Effector memory CD8-positive, alpha-beta T cell (primary cell): ENCODE results near the gene LIPT2.
"Not testable (repeated sequence)": the region's sequence is repeated elsewhere in the genome, so short reads cannot be mapped to it uniquely, and the experiment has no call there.

Experiments used
- ATAC-seq: fragments of 150-1000 bp; cut with Tn5 transposase; replicated peaks from 2 replicates; pipeline ENCODE4 v1.10.0; 2021; ENCODE audit warnings: mild to moderate bottlenecking, moderate library complexity
- DNase-seq, 3 experiments: peaks; one replicate each; pipeline ENCODE4 v3.0.0; 2021
- H3K27ac Mint-ChIP-seq, 2 donors: one replicate each; pipeline ENCODE4 v1.8.0; 2022; ENCODE audit warnings: mild to moderate bottlenecking in 2 of 2, mixed read lengths in 2 of 2, moderate library complexity in 2 of 2
- H3K27me3 Mint-ChIP-seq, 2 donors: one replicate each; pipeline ENCODE4 v1.8.0; 2022; ENCODE audit warnings: mixed read lengths in 2 of 2
- H3K36me3 Mint-ChIP-seq: one replicate; pipeline ENCODE4 v1.8.0; 2022; ENCODE audit warnings: mild to moderate bottlenecking, moderate library complexity, mixed read lengths; ENCODE audit not compliant: insufficient read depth
- H3K4me1 Mint-ChIP-seq, 2 donors: one replicate each; pipeline ENCODE4 v1.8.0; 2022; ENCODE audit warnings: low read depth in 2 of 2, mixed read lengths in 2 of 2
- H3K4me3 Mint-ChIP-seq, 2 donors: one replicate each; pipeline ENCODE4 v1.8.0; 2022; ENCODE audit warnings: mild to moderate bottlenecking in 2 of 2, mixed read lengths in 2 of 2, moderate library complexity in 2 of 2
- H3K9me3 Mint-ChIP-seq, 2 donors: one replicate each; pipeline ENCODE4 v1.8.0; 2022; ENCODE audit warnings: mixed read lengths in 2 of 2

Gene LIPT2

DNA sequence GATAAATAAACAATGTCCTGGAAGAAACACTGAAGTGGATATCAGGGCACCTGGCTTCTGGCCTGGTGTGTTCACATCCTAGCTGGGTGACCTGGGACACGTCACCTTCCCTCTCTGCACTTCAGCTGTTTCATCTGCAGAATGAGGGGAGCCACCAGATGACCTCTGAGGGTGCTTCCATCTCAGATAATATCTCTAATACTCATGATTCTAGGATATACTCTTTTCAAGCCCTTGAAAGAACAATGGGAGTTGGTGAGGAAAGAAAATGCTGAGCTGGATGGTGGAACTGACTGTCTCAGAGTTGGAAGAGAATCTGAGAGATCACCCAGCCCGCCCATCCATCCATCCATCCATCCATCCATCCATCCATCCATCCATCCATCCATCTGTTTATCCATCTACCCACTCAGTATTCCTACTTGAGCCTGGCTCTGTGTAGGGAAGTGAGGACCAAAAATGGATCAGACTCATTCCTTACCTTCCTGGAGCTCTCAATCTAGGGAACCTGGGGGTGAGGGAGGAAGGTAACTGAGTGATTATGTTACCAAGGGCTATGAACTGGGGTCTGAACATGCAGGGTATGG, 28.2 kb upstream of the LIPT2 start:
- H3K4me1 Mint-ChIP-seq: no peaks in the 10 kb centered on the region
- H3K27me3 Mint-ChIP-seq: peaks cover 29 to 38% of the 10 kb centered on the region in 2 donors
- no peaks in the 10 kb centered on the region for H3K9me3 Mint-ChIP-seq
- no peak overlapping the region for H3K27ac Mint-ChIP-seq
- ATAC-seq (no peak), DNase-seq (no peak)
- H3K36me3 Mint-ChIP-seq: no peaks in the 10 kb centered on the region
- no peak overlapping the region for H3K4me3 Mint-ChIP-seq

DNA sequence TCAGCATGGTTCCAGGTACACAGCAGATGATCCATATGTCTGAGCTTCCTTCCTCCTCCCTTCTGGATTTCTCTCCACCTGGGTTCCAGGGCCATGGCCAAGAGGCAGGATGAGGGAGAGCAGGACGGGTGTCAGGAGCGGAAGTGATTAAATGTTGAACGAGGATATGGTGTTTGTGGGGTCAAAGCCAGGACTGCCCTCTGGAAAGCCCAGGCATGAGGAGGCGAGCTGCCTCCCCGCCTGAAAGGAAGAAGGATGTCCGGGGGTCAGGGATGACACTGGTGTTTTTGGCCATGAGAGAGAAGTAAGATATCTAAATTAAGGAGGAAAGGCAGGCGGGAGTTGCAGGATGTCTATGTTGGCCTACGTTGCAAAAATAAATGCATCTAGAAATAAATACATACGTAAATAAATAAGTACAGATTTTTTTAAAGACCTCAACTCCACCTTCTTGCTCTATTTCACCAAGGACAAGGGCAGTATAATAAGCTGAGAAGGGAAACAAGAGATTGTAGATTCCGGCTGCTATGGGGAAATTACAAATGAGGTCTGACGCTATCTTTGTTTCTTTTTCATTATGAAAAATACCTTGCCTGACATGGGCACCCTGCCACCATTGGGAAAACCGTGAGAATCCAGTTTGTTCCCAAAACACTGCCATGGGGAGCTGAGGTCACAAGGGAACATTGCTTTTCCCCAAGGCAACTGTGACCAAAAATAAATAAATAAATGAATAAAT, 27.6 kb upstream of the LIPT2 start:
- H3K36me3 Mint-ChIP-seq: no peaks in the 10 kb centered on the region
- no peaks in the 10 kb centered on the region for H3K9me3 Mint-ChIP-seq
- DNase-seq: no peak
- no peak overlapping the region for H3K27ac Mint-ChIP-seq
- H3K4me3 Mint-ChIP-seq: no peak overlapping the region
- H3K27me3 Mint-ChIP-seq: peaks cover 29 to 38% of the 10 kb centered on the region in 2 donors
- no peaks in the 10 kb centered on the region for H3K4me1 Mint-ChIP-seq
- no peak for ATAC-seq

DNA sequence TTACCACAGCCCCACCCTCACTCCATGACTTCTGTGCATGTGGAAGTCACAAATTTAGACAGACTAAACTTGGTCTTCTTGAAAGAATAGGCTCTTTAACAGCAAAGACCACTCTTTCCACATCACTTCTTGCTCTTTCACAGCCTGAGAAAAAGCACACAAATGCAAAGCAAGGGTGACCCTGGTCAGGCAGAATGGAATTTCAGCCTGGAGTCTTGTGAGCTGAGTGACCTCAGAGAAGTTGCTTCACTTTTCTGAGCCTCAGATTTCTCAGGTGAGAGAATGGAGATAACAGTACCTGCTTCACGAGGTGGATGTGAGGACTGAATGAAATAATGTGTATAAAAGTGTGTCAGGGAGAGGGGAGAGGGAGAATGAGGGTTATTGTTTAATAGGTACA, 26.8 kb upstream of the LIPT2 start:
- H3K27ac Mint-ChIP-seq: no peak overlapping the region
- ATAC-seq (no peak), DNase-seq (no peak)
- no peak overlapping the region for H3K4me3 Mint-ChIP-seq
- no peaks in the 10 kb centered on the region for H3K36me3 Mint-ChIP-seq
- H3K27me3 Mint-ChIP-seq: peaks cover 29 to 38% of the 10 kb centered on the region in 2 donors
- no peaks in the 10 kb centered on the region for H3K4me1 Mint-ChIP-seq
- H3K9me3 Mint-ChIP-seq: no peaks in the 10 kb centered on the region

- H3K27ac Mint-ChIP-seq: no peak overlapping the region
- H3K4me1 Mint-ChIP-seq: no peaks in the 10 kb centered on the region
- no peak for DNase-seq
Measured at GRCh38 chr11:74519710-74520109, 26.2 kb upstream of the LIPT2 start.

GRCh38 chr11:74517592-74517991, 24.1 kb upstream of the LIPT2 start:
- not testable (repeated sequence) for DNase-seq, H3K4me1 Mint-ChIP-seq, H3K27ac Mint-ChIP-seq, H3K36me3 Mint-ChIP-seq, H3K9me3 Mint-ChIP-seq, ATAC-seq, H3K4me3 Mint-ChIP-seq
- peaks cover 29 to 34% of the 10 kb centered on the region in 2 donors for H3K27me3 Mint-ChIP-seq

More at GRCh38 chr11:74519710-74520109, 26.2 kb upstream of the LIPT2 start:
- Mint-ChIP-seq H3K27me3 (peaks cover 27 to 36% of the 10 kb centered on the region in 2 donors), H3K36me3 (no peaks in the 10 kb centered on the region), H3K4me3 (no peak overlapping the region), H3K9me3 (no peaks in the 10 kb centered on the region)
- no peak for ATAC-seq

DNA sequence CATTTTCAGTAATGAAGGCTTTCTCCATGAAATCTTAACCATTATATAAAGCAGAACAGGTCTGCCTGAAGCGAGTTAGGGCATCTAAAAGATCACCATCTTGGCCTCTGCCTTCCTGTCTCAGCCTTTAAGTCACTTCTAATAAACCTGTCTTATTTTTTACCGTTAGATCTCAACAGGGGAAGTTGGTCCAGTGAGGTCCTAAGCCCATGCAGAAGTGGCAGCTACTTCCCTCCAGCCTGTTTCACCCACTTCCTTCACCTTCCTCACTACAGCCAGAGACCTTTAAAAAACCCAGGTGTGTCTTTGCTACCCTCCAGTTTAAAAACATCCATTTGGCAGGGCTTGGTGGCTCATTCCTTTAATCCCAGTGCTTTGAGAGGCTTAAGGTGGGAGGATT, 14.1 kb upstream of the LIPT2 start:
- Mint-ChIP-seq H3K4me1 (no peaks in the 10 kb centered on the region), H3K27me3 (peaks cover 20 to 42% of the 10 kb centered on the region in 2 donors), H3K9me3 (no peaks in the 10 kb centered on the region), H3K27ac (no peak overlapping the region), H3K4me3 (no peak overlapping the region), H3K36me3 (no peaks in the 10 kb centered on the region)
- ATAC-seq (no peak), DNase-seq (no peak)

DNA sequence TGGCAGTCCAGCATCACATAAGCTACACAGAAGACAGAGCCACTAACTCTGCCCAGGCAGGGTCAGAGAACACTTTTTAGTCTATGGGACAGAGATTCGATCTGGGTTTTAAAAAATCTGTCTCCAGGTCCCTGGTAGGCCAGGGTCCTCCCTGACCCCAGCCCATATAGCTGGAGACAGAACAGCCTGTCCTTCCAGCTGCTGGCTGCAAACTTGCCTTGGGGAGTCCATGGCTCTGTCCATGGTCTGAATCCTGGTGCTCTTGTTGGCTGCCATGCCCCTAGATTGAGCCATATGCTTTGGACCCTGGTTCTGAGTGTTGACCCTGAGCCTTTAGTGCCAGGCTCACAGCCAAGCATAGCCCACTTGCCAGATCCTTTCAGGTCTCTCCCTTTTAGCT, 13.3 kb upstream of the LIPT2 start:
- H3K27me3 Mint-ChIP-seq: peaks cover 13 to 34% of the 10 kb centered on the region in 2 donors
- no peaks in the 10 kb centered on the region for H3K4me1 Mint-ChIP-seq
- H3K27ac Mint-ChIP-seq: no peak overlapping the region
- ATAC-seq (no peak), DNase-seq (no peak)
- H3K9me3 Mint-ChIP-seq: no peaks in the 10 kb centered on the region
- H3K36me3 Mint-ChIP-seq: no peaks in the 10 kb centered on the region
- no peak overlapping the region for H3K4me3 Mint-ChIP-seq

- no peak for DNase-seq
- Mint-ChIP-seq H3K27me3 (peaks cover 13 to 25% of the 10 kb centered on the region in 2 donors), H3K9me3 (no peaks in the 10 kb centered on the region), H3K27ac (no peak overlapping the region), H3K4me3 (no peak overlapping the region), H3K4me1 (no peaks in the 10 kb centered on the region), H3K36me3 (no peaks in the 10 kb centered on the region)
- no peak for ATAC-seq
Measured at GRCh38 chr11:74505911-74506310, 12.4 kb upstream of the LIPT2 start.

GRCh38 chr11:74504100-74504691, 10.7 kb upstream of the LIPT2 start:
- no peak overlapping the region for H3K4me3 Mint-ChIP-seq
- no peaks in the 10 kb centered on the region for H3K9me3 Mint-ChIP-seq
- no peaks in the 10 kb centered on the region for H3K36me3 Mint-ChIP-seq
- DNase-seq: no peak
- ATAC-seq: no peak
- peaks cover 12 to 18% of the 10 kb centered on the region in 2 donors for H3K27me3 Mint-ChIP-seq
- no peak overlapping the region for H3K27ac Mint-ChIP-seq
- no peaks in the 10 kb centered on the region for H3K4me1 Mint-ChIP-seq

GRCh38 chr11:74494916-74495315, 1.4 kb upstream of the LIPT2 start:
- H3K27me3 Mint-ChIP-seq: peaks cover 0 to 1% of the 10 kb centered on the region in 2 donors
- peaks cover 5% of the 10 kb centered on the region for H3K36me3 Mint-ChIP-seq
- no peak overlapping the region for H3K27ac Mint-ChIP-seq
- no peaks in the 10 kb centered on the region for H3K9me3 Mint-ChIP-seq
- DNase-seq: no peak
- H3K4me1 Mint-ChIP-seq: peaks cover 11% of the 10 kb centered on the region in 2 donors
- ATAC-seq: no peak
- no peak overlapping the region for H3K4me3 Mint-ChIP-seq

- peaks cover 5% of the 10 kb centered on the region for H3K36me3 Mint-ChIP-seq
- H3K4me3 Mint-ChIP-seq: peak overlapping the region; percentile 83
- no peaks in the 10 kb centered on the region for H3K9me3 Mint-ChIP-seq
- H3K4me1 Mint-ChIP-seq: peaks cover 11% of the 10 kb centered on the region in 2 donors
- no peaks in the 10 kb centered on the region for H3K27me3 Mint-ChIP-seq
- DNase-seq: no peak
- H3K27ac Mint-ChIP-seq: peak overlapping the region; percentile 49 to 59
- ATAC-seq: no peak
Measured at GRCh38 chr11:74493791-74494630, 487 bp upstream of the LIPT2 start.

DNA sequence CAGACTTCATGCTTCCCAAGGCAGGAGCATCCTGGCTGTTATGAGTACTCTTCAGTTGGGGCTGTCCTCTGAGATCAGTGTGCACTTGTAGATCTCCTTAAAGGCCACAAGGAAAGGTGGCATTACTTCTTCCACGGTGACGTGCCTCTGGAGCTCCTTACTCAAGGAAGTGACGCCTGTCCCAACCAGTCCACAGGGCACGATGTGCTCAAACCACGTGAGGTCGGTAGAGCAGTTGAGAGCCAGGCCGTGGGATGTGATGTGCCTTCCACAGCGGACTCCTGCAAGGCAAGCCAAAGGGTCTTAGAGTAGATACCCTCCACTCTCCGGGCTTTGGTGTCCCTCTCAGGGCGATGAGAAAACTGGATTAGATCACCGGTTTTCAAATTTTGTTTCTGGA, 1.4 kb downstream of the LIPT2 start:
- no peak for DNase-seq
- Mint-ChIP-seq H3K27me3 (no peaks in the 10 kb centered on the region), H3K36me3 (peaks cover 5% of the 10 kb centered on the region), H3K27ac (no peak overlapping the region), H3K4me1 (peaks cover 11 to 15% of the 10 kb centered on the region in 2 donors), H3K4me3 (peak overlapping the region; percentile 28 to 83), H3K9me3 (no peaks in the 10 kb centered on the region)
- no peak for ATAC-seq

DNA sequence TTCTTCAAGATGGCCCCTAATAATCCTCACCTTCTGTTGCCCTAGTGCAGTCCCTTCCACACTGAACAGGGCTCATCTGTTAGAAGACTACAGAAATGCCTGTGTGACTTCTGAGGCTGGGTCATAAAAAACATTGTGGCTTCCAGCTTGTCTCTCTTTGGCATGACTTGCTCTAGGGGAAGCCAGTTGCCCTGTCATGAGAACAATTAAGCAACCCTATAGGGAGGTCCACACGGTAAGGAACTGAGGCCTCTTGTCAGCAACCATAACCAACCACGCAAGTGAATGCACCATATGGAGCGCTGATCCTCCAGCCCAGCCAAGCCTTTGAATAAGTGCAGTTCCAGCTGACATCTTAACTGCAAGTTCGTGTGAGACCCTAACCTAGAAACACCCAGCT, 2.6 kb downstream of the LIPT2 start:
- Mint-ChIP-seq H3K36me3 (peaks cover 5% of the 10 kb centered on the region), H3K4me3 (no peak overlapping the region), H3K9me3 (no peaks in the 10 kb centered on the region), H3K27ac (no peak overlapping the region), H3K27me3 (no peaks in the 10 kb centered on the region), H3K4me1 (peaks cover 11 to 15% of the 10 kb centered on the region in 2 donors)
- ATAC-seq: no peak
- no peak for DNase-seq
